Activated T-cell treated with anti-CD3 and anti-CD28 coated beads for 48 hours (primary cell): Measurements from ENCODE around the gene CENPL.

Source experiments
- DNase-seq: peaks from one replicate; pipeline ENCODE4 v3.0.0-alpha.2; 2020; ENCODE audit warnings: low read depth

Gene CENPL

DNA sequence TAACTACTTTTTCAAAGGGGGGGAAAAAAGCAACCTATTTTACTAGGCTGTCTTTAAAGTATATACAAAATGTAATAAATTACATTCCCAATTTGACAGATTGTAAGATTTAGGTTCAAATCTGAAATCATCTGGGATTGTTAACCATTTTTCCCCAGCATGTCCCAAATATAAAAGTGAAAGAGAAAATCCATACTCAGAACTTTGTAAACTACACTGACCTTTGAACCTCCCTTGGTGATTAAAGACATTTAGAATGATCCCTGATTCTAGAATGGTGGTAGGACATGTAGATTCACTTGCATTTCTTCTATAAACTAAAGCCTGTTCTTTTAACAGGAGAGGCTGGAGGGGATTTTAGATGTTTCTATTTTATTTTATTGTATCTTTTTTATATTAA lies 70.9 kb downstream of the CENPL start:
- no peak for DNase-seq
